ENCODE data around the gene LDLRAD4.
A peak's percentile ranks its signal among the peaks of the same experiment; 100 is the strongest.

Gene LDLRAD4

GRCh38 chr18:13500869-13501542 is 282.4 kb downstream of the LDLRAD4 start:
- peak in 2 of 3 experiments; percentile 49 to 83 for DNase-seq

- peak in 2 of 3 experiments; percentile 40 to 67 for DNase-seq
Observed at GRCh38 chr18:13501543-13501887, 283.0 kb downstream of the LDLRAD4 start.

DNA sequence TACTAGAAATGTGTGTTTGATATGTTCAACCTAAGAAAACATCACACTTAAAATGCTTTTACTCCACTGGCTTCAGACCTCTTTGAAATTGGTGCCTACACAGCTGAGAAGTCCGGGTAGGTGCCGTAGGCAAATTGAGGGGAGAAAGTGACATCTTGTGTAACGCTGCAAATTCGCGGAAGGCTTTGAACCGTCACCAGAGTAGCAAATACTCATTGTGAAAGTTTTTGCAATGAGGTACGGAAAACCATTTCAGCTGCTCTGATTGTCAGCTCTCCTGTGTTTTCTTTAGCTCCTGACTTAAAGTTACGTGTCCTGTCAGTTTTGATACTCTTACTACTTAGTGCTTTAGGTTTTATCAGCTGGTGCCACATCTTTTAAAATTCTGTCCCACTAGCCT is 283.3 kb downstream of the LDLRAD4 start:
- peak in 2 of 3 experiments; percentile 20 to 44 for DNase-seq

DNA sequence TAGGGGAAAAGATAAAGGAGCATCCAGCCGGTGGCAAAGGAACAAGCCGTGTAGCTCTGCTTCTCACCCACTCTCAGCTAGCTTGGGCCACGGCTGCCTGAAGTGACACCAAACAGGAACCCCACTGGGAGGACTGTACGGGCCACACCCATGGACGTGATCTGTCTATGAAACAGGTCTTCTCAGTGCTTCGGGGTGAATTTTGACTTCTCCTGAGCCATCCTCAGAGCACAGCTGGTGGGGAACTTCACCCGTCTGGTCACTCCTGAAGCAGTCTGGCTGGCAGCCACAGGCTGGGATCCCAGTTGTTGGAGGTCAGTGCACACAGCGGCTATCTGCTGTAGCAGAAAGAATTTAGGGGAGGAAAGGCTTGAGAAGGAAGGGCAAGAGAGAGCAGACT is 284.0 kb downstream of the LDLRAD4 start:
- DNase-seq, result peak in 2 of 3 experiments; percentile 7 to 20

- no peak for DNase-seq
Observed at GRCh38 chr18:13503836-13504235, 285.3 kb downstream of the LDLRAD4 start.

DNA sequence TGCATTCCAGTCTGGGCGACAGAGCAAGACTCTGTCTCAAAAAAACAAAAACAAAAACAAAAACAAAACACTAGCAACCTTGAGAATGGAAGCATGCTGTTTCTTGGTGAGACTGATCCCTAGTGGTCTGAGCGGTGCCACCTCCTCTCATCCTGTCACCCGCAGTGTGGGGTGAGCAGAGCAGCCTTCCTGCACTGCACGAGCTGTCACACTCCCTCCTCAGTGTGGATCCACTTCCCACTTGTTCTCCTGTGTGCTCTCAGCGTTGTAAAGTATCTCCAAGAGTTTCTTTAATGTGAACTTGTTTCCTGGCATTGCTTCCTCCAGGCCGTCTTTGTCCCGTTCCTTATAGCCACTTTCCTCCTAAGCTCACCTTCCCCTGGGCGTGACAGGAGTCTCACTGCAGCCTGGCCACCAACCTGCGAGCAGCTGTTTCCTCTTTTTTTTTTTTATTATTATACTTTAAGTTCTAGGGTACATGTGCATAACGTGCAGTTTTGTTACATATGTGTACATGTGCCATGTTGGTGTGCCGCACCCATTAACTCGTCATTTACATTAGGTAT is 287.3 kb downstream of the LDLRAD4 start:
- no peak for DNase-seq

DNA sequence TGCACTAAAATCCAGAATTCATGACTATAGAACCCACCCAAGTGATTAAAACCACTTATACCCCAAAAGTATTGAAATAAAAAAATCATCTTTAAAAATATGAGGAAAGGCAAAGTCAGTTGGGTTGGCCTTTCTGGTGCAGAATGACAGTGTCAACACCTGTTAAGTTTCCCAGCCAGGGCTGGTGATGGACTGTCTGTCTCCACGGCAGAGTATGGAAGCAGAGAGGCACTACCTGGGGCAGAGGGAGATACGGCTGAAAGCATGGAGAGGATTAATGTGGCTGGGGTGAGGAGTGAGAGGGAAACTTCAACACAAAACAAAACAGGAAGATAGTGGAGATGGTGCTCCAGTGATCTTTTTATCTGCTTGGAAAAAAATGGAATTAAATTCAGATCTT is 292.0 kb downstream of the LDLRAD4 start:
- no peak for DNase-seq

DNA sequence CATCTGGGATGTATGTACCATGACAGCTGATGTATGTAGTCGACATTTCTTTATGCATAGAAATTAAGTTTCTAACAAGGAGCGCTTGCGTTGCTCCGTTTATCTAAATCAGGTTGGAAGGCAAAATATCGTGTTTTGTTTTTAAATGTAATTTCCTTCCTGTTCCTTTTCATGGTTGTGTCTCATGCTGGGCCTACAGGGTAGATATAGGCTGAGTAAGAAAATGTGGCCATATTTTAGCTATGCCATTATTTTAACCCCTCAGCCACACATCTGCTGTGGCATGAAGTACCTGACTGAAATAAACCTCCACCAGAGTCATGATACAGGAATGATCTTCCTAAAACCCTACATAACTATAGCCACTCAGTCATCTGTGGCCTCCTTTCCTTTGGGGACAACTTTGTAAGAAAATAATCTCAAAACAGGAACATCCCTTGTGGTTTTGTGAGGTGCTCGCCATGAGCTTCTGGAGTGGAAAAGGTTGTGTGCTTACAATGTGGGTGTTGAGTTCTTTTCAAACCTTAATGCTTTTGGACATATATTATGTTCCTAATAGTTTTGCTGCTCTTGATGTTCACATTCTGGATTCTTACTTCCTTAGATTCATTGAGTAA is 293.5 kb downstream of the LDLRAD4 start:
- no peak for DNase-seq

GRCh38 chr18:13513021-13513420 is 294.5 kb downstream of the LDLRAD4 start:
- peak in 2 of 3 experiments; percentile 44 to 49 for DNase-seq

GRCh38 chr18:13513481-13513880 is 294.9 kb downstream of the LDLRAD4 start:
- DNase-seq, result no peak

DNA sequence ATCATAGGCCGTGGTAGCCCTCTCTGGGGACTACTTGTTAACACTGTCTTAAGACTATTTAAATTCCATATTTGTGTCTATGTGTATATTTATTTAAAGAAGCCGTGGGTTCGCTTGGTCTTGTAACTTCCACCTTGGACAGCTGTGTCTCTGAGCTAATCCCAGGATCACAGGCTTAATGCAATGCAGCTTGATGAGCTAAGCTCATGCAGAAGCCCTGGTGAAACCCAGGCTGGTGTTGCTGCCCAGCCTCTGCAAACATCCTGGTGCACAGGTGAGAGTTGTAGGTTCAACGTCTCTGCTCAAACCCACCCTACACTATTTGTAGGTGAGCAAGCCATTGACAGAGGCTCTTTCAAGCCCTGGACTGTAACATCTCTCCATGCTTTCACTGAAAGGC is 296.0 kb downstream of the LDLRAD4 start:
- no peak for DNase-seq

- DNase-seq, result no peak
Observed at GRCh38 chr18:13516855-13517254, 298.3 kb downstream of the LDLRAD4 start.

- DNase-seq, result no peak
Observed at GRCh38 chr18:13517369-13517768, 298.8 kb downstream of the LDLRAD4 start.

- no peak for DNase-seq
Observed at GRCh38 chr18:13518382-13518781, 299.8 kb downstream of the LDLRAD4 start.

DNA sequence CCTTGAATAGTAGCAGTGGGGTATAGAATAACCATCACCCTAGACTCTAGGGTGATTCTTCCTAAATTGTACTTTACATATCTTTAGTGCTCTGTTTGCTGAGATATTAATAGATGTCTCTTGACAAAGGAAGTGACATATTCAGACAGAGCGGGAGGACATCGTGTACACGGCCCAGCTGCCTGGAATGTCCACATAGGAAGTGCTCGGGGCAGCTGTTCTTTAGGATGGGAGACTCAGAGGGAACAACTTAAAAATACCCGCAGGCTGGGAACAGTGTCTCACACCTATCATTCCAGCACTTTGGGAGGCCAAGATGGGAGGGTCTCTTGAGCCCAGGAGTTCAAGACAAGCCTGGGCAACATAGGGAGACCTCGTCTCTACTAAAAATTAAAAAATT is 301.7 kb downstream of the LDLRAD4 start:
- DNase-seq, result no peak

GRCh38 chr18:13520741-13521140 is 302.2 kb downstream of the LDLRAD4 start:
- no peak for DNase-seq

GRCh38 chr18:13521418-13521817 is 302.9 kb downstream of the LDLRAD4 start:
- peak in 1 of 3 experiments; percentile 46 for DNase-seq

- DNase-seq, result no peak
Observed at GRCh38 chr18:13522256-13522655, 303.7 kb downstream of the LDLRAD4 start.

DNA sequence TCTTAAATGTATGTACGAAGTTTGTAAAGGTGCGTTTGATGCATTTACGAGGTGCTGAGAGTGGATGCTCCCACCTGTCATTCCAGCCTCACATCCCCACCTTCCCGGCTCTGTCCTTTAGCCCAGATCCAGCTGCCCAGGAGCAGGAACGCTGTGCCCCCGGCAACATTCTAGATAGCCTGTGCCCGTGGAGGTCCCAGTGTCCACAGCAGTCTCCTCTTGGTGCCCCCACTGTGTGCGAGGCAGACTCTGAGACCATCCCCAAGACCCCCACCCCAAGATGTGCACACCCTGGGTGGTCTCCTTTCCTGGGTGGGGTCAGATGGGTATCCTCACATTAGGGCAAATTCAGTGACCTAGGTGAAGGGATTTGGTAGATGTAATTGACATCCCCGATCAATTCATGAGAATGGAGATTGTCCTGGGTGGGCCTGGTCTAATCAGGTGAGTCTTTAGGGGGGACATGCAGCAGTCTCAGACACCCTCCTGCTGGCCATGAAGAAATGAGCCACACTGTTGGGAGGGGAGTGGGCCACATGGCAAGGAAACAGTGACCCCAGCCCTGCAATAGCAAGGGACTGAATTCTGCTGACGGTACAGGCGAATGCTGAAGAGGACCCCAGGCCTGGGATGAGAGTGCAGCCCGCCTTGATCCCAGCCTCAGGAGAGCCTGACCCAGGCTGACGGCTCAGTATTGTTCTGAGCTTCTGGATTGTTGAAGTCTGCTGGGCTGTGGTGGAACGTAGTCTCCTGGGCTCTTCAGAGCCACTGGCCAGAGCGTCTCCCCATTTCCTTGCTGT is 304.5 kb downstream of the LDLRAD4 start:
- no peak for DNase-seq

DNA sequence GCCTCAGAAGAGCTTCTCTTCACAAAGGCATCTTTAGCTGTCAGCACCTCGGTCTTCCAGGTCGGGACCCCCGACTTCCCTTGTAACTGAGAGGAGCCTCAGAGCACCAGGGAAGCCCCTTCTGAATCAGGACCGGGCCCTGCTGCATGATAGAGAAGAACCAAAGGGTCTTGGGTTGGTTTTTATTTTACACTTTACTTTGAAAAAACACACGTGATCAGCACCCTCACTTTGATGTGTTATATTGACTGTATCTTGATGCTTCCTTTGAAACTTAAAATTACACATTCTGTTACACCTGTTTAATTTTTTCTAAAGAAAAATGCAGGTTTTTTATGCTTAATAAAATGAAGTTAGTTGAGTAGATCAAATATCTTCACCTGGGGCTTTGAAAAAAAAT is 305.5 kb downstream of the LDLRAD4 start:
- DNase-seq, result no peak

DNA sequence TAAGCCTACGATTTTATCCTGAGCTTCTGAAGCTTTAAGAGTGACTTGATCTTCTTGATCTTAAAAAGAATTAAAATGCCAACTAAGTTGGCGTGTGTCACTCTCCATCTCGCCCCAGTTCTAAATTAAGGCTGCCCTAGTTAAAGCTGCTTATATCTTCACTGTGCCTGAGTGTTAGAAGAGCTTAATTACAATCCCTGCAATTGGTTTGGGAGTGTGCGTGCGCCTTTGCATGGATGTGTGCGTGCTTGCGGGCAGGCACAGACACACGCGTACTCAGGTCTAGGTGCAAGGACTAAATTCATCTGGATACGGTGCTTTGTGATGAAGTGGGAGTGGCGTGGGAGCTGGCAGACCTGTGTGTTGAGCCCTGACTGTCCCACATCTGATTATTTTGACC is 306.3 kb downstream of the LDLRAD4 start:
- no peak for DNase-seq

DNA sequence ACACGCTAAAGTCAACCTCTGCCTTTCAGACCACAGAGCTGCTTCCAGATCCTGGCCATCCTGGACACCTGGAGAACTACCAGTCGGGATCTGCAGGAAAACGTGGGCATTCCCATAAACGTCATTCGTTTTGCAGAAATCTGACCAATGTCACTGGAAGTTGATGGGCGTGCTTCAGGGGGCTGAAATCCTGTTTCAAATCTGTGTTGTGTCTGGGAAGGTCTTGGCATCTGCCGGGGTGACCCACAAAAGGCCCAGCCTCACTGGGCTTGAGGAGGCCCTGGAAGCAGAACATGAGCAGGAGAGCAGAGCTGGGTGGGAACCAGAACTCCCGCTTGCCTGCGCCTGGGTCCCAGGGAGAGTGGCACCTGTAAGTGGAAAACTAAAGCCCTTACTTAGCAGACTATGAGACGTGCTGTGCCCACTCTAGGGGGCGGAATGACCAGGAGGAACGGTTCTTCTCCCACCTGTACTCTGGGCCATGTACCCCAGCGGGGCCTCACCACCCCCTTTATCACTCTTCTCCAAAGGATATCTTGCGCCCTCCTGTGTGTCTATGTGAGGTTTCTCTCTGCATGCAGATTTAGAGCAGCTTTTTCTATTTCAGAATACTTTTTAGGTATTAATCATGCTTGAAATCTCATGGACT is 306.9 kb downstream of the LDLRAD4 start:
- peak in 1 of 3 experiments; percentile 10 for DNase-seq

DNA sequence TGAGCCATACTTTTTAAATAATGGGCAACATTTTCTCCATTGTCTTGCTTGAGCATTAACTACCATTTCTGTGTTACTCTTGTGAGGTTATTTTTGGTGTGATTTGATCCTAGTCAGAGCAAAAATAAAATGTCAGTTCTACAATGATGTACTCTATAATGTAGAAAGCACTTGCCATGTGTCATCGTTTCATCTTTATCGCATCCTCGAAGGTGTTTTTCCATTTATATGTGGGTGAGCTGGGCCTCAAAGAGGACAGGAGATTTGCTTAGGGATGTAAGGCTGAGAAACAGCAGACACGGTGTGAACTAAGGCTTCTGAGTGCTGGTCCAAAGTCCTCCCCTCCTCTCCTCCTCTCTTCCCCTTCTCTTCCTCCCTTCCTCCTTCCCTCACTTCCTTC is 308.0 kb downstream of the LDLRAD4 start:
- no peak for DNase-seq

Measured in NCI-H1417 (cell line).